GM18517 (cell line): Measurements from ENCODE around the gene RSPH3.
"Not testable (repeated sequence)": the region's sequence is repeated elsewhere in the genome, so short reads cannot be mapped to it uniquely, and the experiment has no call there.

Experiments
- ATAC-seq: cut with Tn5 transposase; IDR thresholded peaks from one replicate; pipeline ENCODE4 v1.9.1; 2021; ENCODE audit warnings: mild to moderate bottlenecking, moderate library complexity; ENCODE audit not compliant: unreplicated experiment

The RSPH3 gene

GRCh38 chr6:159030168-159030567 is 30.2 kb upstream of the RSPH3 start:
- ATAC-seq: no peak

- ATAC-seq: not testable (repeated sequence)
Observed at GRCh38 chr6:159025224-159025623, 25.2 kb upstream of the RSPH3 start.

- no peak for ATAC-seq
Observed at GRCh38 chr6:159023893-159024292, 23.9 kb upstream of the RSPH3 start.

GRCh38 chr6:159020011-159020410 is 20.0 kb upstream of the RSPH3 start:
- no peak for ATAC-seq

- peak; percentile 59 for ATAC-seq
Observed at GRCh38 chr6:159017757-159018559, 18.0 kb upstream of the RSPH3 start.

- ATAC-seq: no peak
Observed at GRCh38 chr6:159014406-159014805, 14.4 kb upstream of the RSPH3 start.

GRCh38 chr6:159013229-159013628 is 13.2 kb upstream of the RSPH3 start:
- no peak for ATAC-seq

- ATAC-seq: no peak
Observed at GRCh38 chr6:159012201-159012600, 12.2 kb upstream of the RSPH3 start.

- ATAC-seq: not testable (repeated sequence)
Observed at GRCh38 chr6:159010037-159010612, 10.1 kb upstream of the RSPH3 start.

- peak; percentile 76 for ATAC-seq
Observed at GRCh38 chr6:159008656-159009288, 8.8 kb upstream of the RSPH3 start.

- ATAC-seq: no peak
Observed at GRCh38 chr6:159007510-159007909, 7.5 kb upstream of the RSPH3 start.

GRCh38 chr6:159005436-159005835 is 5.4 kb upstream of the RSPH3 start:
- ATAC-seq: no peak

GRCh38 chr6:159004592-159004991 is 4.6 kb upstream of the RSPH3 start:
- no peak for ATAC-seq

- no peak for ATAC-seq
Observed at GRCh38 chr6:159002432-159003155, 2.6 kb upstream of the RSPH3 start.

GRCh38 chr6:158999154-158999665 is 792 bp downstream of the RSPH3 start:
- ATAC-seq: peak; percentile 38

- ATAC-seq: no peak
Observed at GRCh38 chr6:158996856-158997255, 3.1 kb downstream of the RSPH3 start.

GRCh38 chr6:158993639-158994038 is 6.4 kb downstream of the RSPH3 start:
- no peak for ATAC-seq

- no peak for ATAC-seq
Observed at GRCh38 chr6:158991017-158991723, 8.8 kb downstream of the RSPH3 start.

GRCh38 chr6:158989711-158990110 is 10.3 kb downstream of the RSPH3 start:
- ATAC-seq: not testable (repeated sequence)

GRCh38 chr6:158988477-158988876 is 11.5 kb downstream of the RSPH3 start:
- ATAC-seq: no peak

- no peak for ATAC-seq
Observed at GRCh38 chr6:158987657-158988056, 12.3 kb downstream of the RSPH3 start.
